Activated T-helper 2 cell treated with anti-CD3 and anti-CD28 coated beads, Interferon-gamma antibody, Interleukin-2, Interleukin-4, amounts not matched to agents 10 μg/mL and 5 μg/mL and 100 μg/mL, durations not matched to agents 14 hours and 24 hours and 36 hours (primary cell): ENCODE data around the gene H3-3A. TPM values are rescaled to one million over a fixed set of nuclear protein-coding genes. Genes with fewer than 3 reads are reported as not detected.

Source experiments
- DNase-seq: peaks from one replicate; pipeline ENCODE4 v3.0.0; 2021; ENCODE audit warnings: low spot score
- H3K27ac Mint-ChIP-seq: one replicate; pipeline ENCODE4 v1.8.0; 2021; ENCODE audit warnings: mixed read lengths
- H3K27me3 Mint-ChIP-seq: one replicate; pipeline ENCODE4 v1.8.0; 2021; ENCODE audit warnings: low read depth, mixed read lengths
- H3K36me3 Mint-ChIP-seq: one replicate; pipeline ENCODE4 v1.8.0; 2021; ENCODE audit warnings: low read depth, mixed read lengths
- H3K4me1 Mint-ChIP-seq: one replicate; pipeline ENCODE4 v1.8.0; 2021; ENCODE audit warnings: low read depth, mixed read lengths
- H3K4me3 Mint-ChIP-seq: one replicate; pipeline ENCODE4 v1.8.0; 2021; ENCODE audit warnings: low read depth, mild to moderate bottlenecking, moderate library complexity, mixed read lengths
- H3K9me3 Mint-ChIP-seq: one replicate; pipeline ENCODE4 v1.8.0; 2021; ENCODE audit warnings: mixed read lengths
- intact Hi-C: fragments of 100-400 bp; cut with micrococcal nuclease; formaldehyde crosslinking; loops from one replicate; pipeline ENCODE4 v1.15.1; 2023
- total RNA-seq: library from RNA; stranded (reverse); gene quantifications from 2 replicates; pipeline ENCODE4 v1.2.3, GENCODE V29; 2022

H3-3A gene
- total RNA-seq = 437 and 443 TPM in 2 replicates

- peaks cover 52% of the 10 kb centered on the region for H3K36me3 Mint-ChIP-seq
- peak; percentile 97 for DNase-seq
- no peaks in the 10 kb centered on the region for H3K27me3 Mint-ChIP-seq
- no peaks in the 10 kb centered on the region for H3K9me3 Mint-ChIP-seq
- H3K4me3 Mint-ChIP-seq = peak within 1 kb of the TSS; percentile 100
- peaks cover 35% of the 10 kb centered on the region for H3K4me1 Mint-ChIP-seq
- H3K27ac Mint-ChIP-seq = peak within 1 kb of the TSS; percentile 99
- intact Hi-C loops = loop anchor here (1.0 to 10.0 kb wide), 7 partner anchors 63 to 635 kb away; partner anchors contain the start of genes LBR, LIN9, PARP1 and PYCR2
Observed at GRCh38 chr1:226062558-226063223, at the start of gene H3-3A. H3-3A (plus strand) TSS chr1:226062716; CDS start chr1:226064352, 1,636 bp downstream.

GRCh38 chr1:226017070-226017469 lies 45.4 kb upstream of the H3-3A start:
- no peak overlapping the region for H3K4me3 Mint-ChIP-seq
- H3K27me3 Mint-ChIP-seq = peaks cover 21% of the 10 kb centered on the region
- no peak overlapping the region for H3K27ac Mint-ChIP-seq
- H3K4me1 Mint-ChIP-seq = no peaks in the 10 kb centered on the region
- H3K9me3 Mint-ChIP-seq = no peaks in the 10 kb centered on the region
- intact Hi-C loops = no loop called here
- H3K36me3 Mint-ChIP-seq = no peaks in the 10 kb centered on the region
- DNase-seq = no peak

GRCh38 chr1:226019572-226019971 lies 42.9 kb upstream of the H3-3A start:
- no peak for DNase-seq
- peaks cover 15% of the 10 kb centered on the region for H3K27me3 Mint-ChIP-seq
- H3K4me3 Mint-ChIP-seq = no peak overlapping the region
- no peaks in the 10 kb centered on the region for H3K4me1 Mint-ChIP-seq
- intact Hi-C loops = no loop called here
- no peaks in the 10 kb centered on the region for H3K9me3 Mint-ChIP-seq
- no peak overlapping the region for H3K27ac Mint-ChIP-seq
- H3K36me3 Mint-ChIP-seq = no peaks in the 10 kb centered on the region

GRCh38 chr1:226021401-226021800 lies 41.1 kb upstream of the H3-3A start:
- Mint-ChIP-seq H3K4me3 (no peak overlapping the region), H3K4me1 (no peaks in the 10 kb centered on the region), H3K36me3 (no peaks in the 10 kb centered on the region), H3K9me3 (no peaks in the 10 kb centered on the region), H3K27me3 (peaks cover 13% of the 10 kb centered on the region), H3K27ac (no peak overlapping the region)
- no peak for DNase-seq
- intact Hi-C loops = no loop called here

- intact Hi-C loops = no loop called here
- peaks cover 3% of the 10 kb centered on the region for H3K4me1 Mint-ChIP-seq
- H3K27me3 Mint-ChIP-seq = peaks cover 10% of the 10 kb centered on the region
- H3K4me3 Mint-ChIP-seq = no peak overlapping the region
- no peaks in the 10 kb centered on the region for H3K36me3 Mint-ChIP-seq
- H3K9me3 Mint-ChIP-seq = no peaks in the 10 kb centered on the region
- no peak for DNase-seq
- no peak overlapping the region for H3K27ac Mint-ChIP-seq
Observed at GRCh38 chr1:226021801-226022200, 40.7 kb upstream of the H3-3A start.

- H3K27me3 Mint-ChIP-seq = peaks cover 7% of the 10 kb centered on the region
- no peaks in the 10 kb centered on the region for H3K9me3 Mint-ChIP-seq
- H3K36me3 Mint-ChIP-seq = no peaks in the 10 kb centered on the region
- DNase-seq = no peak
- H3K27ac Mint-ChIP-seq = no peak overlapping the region
- H3K4me1 Mint-ChIP-seq = peaks cover 5% of the 10 kb centered on the region
- intact Hi-C loops = no loop called here
- no peak overlapping the region for H3K4me3 Mint-ChIP-seq
Observed at GRCh38 chr1:226023735-226024134, 38.8 kb upstream of the H3-3A start.

GRCh38 chr1:226026833-226027232 lies 35.7 kb upstream of the H3-3A start:
- Mint-ChIP-seq H3K4me1 (peaks cover 5% of the 10 kb centered on the region), H3K9me3 (no peaks in the 10 kb centered on the region), H3K27ac (no peak overlapping the region), H3K4me3 (no peak overlapping the region), H3K36me3 (no peaks in the 10 kb centered on the region), H3K27me3 (peaks cover 1% of the 10 kb centered on the region)
- intact Hi-C loops = no loop called here
- DNase-seq = no peak

- intact Hi-C loops = no loop called here
- Mint-ChIP-seq H3K4me1 (peaks cover 5% of the 10 kb centered on the region), H3K27ac (no peak overlapping the region), H3K4me3 (no peak overlapping the region), H3K36me3 (no peaks in the 10 kb centered on the region), H3K27me3 (no peaks in the 10 kb centered on the region), H3K9me3 (no peaks in the 10 kb centered on the region)
- DNase-seq = no peak
Observed at GRCh38 chr1:226027538-226028217, 34.8 kb upstream of the H3-3A start.

GRCh38 chr1:226029093-226029496 lies 33.4 kb upstream of the H3-3A start:
- Mint-ChIP-seq H3K4me1 (peaks cover 5% of the 10 kb centered on the region), H3K9me3 (no peaks in the 10 kb centered on the region)
- intact Hi-C loops = no loop called here

GRCh38 chr1:226029568-226030225 lies 32.8 kb upstream of the H3-3A start:
- H3K36me3 Mint-ChIP-seq = no peaks in the 10 kb centered on the region
- no peak for DNase-seq
- H3K27ac Mint-ChIP-seq = no peak overlapping the region
- no peak overlapping the region for H3K4me3 Mint-ChIP-seq
- intact Hi-C loops = no loop called here
- no peaks in the 10 kb centered on the region for H3K9me3 Mint-ChIP-seq
- no peaks in the 10 kb centered on the region for H3K27me3 Mint-ChIP-seq
- peaks cover 5% of the 10 kb centered on the region for H3K4me1 Mint-ChIP-seq

More at GRCh38 chr1:226029093-226029496, 33.4 kb upstream of the H3-3A start:
- Mint-ChIP-seq H3K27me3 (no peaks in the 10 kb centered on the region), H3K36me3 (no peaks in the 10 kb centered on the region), H3K27ac (no peak overlapping the region), H3K4me3 (no peak overlapping the region)
- DNase-seq = no peak

GRCh38 chr1:226033582-226033981 lies 28.9 kb upstream of the H3-3A start:
- Mint-ChIP-seq H3K9me3 (no peaks in the 10 kb centered on the region), H3K27ac (no peak overlapping the region), H3K4me1 (no peaks in the 10 kb centered on the region), H3K27me3 (peaks cover 1% of the 10 kb centered on the region), H3K4me3 (no peak overlapping the region), H3K36me3 (no peaks in the 10 kb centered on the region)
- intact Hi-C loops = no loop called here
- no peak for DNase-seq

GRCh38 chr1:226033991-226034390 lies 28.5 kb upstream of the H3-3A start:
- no peaks in the 10 kb centered on the region for H3K4me1 Mint-ChIP-seq
- H3K36me3 Mint-ChIP-seq = no peaks in the 10 kb centered on the region
- H3K4me3 Mint-ChIP-seq = no peak overlapping the region
- intact Hi-C loops = no loop called here
- no peaks in the 10 kb centered on the region for H3K9me3 Mint-ChIP-seq
- no peak overlapping the region for H3K27ac Mint-ChIP-seq
- H3K27me3 Mint-ChIP-seq = peaks cover 1% of the 10 kb centered on the region
- no peak for DNase-seq

GRCh38 chr1:226034482-226034881 lies 28.0 kb upstream of the H3-3A start:
- H3K9me3 Mint-ChIP-seq = no peaks in the 10 kb centered on the region
- H3K36me3 Mint-ChIP-seq = no peaks in the 10 kb centered on the region
- H3K27ac Mint-ChIP-seq = no peak overlapping the region
- DNase-seq = no peak
- no peak overlapping the region for H3K4me3 Mint-ChIP-seq
- H3K4me1 Mint-ChIP-seq = no peaks in the 10 kb centered on the region
- peaks cover 1% of the 10 kb centered on the region for H3K27me3 Mint-ChIP-seq
- intact Hi-C loops = no loop called here
